Right lung (tissue), 5 donors: ENCODE data around the gene BIRC7. TPM values are rescaled to one million over a fixed set of nuclear protein-coding genes. Genes with fewer than 3 reads are reported as not detected.

ENCODE experiments used
- DNase-seq, 2 donors: peaks; one replicate each; pipeline ENCODE4 v3.0.0-alpha.2; 2013
- polyA plus RNA-seq, 5 donors: library from polyadenylated mRNA; unstranded; fragments of 120-200 nt; gene quantifications; one replicate each; pipeline versions ENCODE4 v1.2.1 to v1.2.3, GENCODE V29; 2013; ENCODE audit warnings: inconsistent platforms in 1 of 5, low replicate concordance in 1 of 5; ENCODE audit not compliant: insufficient read length in 5 of 5, insufficient read depth in 1 of 5

BIRC7 gene
- polyA plus RNA-seq, 5 donors: 0.13 to 0.28 TPM; not detected in 3

DNA sequence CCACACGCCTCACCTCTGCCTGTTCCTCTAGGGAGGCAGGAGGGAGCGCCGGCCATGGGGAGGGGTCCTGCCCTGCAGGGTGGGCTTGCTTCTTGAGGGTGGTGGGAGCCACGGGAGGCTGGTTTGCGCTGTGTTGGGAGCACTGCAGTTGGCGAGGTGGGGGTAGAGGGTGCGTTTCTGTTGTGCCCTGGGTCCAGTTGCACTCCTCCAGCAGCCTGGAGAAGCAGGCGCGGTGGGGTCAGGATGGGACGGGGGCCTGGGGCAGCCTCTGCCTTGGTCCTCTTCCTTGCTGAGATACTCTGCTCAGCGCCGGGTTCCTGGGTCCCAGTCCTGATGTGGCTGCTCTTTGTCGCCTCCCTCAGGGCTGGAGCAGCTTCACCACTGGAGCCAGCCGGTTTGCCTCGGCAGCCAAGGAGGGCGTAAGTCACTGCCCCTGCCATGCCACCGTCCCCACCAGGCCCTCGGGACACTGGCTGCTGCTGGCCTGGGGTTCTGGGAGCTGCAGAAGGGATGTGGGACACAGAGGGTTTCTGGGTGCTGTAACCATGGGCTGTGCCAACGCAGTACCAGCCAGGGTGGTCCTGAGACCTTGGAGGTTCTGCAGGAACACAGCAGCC lies 45.3 kb downstream of the BIRC7 start:
- DNase-seq: no peak

DNA sequence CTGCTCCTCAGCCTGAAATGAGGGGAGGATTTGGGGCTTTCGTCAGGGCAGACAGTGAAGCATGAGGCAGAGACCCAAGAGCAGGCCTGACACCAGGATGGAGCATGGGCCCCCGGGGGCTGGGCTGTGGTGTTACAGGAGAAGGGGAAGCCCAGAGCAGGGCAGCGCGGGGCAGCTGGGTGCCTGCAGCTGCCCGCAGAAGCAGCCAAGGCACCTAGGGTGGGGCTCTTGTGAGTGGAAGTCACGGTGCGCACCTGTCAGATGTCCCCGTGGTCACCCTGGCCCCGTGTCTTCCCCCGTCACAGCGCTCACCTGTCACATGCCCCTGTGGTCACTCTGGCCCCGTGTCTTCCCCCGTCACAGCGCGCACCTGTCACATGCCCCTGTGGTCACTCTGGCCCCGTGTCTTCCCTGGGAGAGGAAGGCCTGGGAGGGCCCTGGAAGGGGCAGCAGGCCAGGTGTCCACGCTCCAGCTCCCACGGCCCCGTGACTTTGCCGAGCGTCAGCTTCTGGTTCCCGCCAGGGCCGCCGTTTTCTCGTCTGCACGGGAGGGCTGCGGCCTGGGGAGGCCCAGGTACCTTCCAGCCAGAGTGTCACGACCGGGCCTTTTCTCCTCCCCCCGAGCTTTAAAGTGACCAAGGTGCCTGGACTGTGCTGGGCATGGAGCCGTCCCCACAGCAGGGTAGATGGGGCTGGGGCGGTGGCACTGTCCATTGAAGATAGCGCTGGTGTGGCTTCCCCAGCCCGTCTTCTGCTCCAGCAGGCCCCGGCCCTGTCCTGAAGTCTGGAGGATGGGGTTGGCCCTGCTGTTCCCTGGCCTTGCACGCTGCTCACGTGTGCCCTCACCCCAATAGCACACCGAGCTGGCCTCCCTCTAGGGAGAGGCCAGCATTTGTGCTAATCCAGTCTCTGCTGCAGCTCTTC lies 46.3 kb downstream of the BIRC7 start:
- DNase-seq: no peak

DNA sequence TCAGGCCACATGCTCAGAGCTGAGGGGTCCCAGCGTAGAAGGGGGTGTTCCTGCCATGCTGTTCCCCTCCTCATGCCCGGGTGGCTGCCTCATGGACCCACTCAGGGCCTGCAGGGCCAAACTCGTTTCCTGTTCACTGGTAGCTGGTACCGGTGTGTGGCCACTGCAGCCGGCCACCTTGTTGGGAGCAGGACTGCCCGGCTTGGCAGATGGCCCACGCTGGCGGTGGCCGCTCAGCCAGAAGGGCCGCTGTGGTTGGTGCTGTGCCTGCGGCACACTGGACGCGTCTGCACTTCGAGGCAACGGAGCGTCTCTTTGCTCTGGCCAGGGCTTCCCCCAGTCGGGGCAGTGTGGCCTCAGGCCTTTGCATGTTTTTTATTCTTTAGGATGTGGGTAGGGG lies 47.2 kb downstream of the BIRC7 start:
- DNase-seq: no peak

DNA sequence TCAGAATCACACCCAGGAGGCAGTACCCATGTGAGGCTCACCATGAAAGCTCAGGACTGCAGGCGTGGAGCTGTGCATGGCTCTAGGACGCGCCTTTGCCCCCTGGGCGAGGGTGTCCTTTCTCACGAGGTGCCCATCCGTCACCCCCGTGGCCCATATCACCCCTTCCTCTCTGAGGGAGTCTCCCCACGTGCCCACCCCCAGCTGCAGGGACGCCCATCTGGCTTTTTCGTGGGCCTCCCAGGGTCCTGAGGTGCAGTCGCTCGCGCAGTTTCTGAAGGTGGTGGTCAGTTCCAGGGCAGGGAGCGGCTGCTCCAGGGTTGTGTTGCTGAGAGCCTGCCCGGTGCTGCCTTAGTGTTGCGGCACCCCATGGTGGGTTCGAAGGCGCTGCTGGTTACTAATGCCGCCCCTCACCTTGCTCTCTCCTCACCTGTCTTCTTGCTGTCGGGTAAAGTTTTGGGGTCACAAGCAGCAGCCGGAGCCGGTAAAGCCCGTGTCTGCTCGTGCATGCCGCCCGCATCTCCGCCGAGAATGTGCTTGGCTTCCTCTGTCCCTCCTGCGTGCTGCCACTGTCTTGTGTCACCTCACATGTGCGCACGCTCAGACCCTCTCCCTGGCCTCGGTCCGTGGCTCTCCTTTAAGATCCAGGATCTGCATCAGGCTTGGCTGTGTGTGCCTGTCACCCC lies 47.8 kb downstream of the BIRC7 start:
- no peak for DNase-seq

DNA sequence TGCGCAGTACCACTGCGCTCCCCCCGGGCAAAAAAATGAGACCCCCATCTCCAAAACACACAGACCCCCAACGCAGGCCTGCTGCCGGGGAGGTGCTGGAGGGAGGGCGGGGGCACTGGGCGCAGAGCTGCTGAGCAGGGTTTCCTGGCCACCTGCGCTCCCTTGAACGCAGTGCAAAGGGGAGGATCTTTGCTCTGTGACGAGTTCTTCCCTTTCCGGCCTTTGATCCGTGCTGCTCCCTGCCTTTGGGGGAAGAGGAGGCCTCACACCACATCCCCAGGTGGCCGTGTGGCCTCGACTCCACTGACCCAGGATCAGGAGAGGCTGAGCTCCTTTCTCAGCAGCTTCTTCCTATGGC lies 48.4 kb downstream of the BIRC7 start:
- DNase-seq: no peak

DNA sequence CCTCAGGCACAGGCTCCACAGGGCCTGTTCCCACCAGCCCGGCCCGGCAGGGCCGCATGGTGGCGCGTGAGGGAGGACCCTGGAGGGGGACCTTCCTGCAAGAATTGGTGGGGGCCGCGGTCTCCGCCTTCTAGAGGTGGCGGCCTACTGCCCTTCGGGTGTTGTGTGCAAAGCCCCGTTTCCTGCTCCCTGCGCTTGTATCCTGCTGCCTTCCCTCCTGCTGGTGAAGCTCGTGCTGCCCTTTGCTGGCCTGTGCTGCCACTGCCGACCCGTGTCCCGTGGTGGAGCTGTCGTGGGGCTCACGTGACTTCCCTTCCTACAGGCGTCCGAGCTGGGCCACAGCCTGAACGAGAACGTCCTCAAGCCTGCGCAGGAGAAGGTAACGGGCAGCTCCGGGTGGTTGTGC lies 48.8 kb downstream of the BIRC7 start:
- DNase-seq: no peak

DNA sequence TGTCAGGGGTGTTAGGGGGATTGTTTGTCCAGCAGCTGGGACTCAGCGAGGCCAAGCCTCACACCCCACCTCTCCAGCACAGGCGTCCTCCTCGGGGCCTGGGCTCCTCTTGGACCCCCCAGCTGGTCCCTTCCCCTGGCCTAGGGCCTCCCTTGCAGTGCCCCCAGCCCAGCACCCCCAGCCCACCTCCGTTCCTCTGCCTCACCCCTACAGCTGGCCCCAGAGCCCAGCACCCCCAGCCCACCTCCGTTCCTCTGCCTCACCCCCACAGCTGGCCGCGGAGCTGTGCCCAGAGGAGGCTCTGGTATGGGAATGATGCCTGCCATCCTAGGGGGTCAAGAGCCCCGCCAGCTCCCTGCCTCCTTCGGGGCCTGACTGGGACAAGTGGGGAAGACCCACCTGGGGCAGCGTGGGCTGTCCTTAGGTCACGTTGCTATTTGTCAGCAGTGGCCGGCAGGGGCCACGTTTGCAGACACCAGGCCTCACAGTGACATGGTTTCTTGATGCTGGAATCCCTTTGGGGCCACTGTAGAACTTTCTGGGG lies 49.3 kb downstream of the BIRC7 start:
- no peak for DNase-seq

DNA sequence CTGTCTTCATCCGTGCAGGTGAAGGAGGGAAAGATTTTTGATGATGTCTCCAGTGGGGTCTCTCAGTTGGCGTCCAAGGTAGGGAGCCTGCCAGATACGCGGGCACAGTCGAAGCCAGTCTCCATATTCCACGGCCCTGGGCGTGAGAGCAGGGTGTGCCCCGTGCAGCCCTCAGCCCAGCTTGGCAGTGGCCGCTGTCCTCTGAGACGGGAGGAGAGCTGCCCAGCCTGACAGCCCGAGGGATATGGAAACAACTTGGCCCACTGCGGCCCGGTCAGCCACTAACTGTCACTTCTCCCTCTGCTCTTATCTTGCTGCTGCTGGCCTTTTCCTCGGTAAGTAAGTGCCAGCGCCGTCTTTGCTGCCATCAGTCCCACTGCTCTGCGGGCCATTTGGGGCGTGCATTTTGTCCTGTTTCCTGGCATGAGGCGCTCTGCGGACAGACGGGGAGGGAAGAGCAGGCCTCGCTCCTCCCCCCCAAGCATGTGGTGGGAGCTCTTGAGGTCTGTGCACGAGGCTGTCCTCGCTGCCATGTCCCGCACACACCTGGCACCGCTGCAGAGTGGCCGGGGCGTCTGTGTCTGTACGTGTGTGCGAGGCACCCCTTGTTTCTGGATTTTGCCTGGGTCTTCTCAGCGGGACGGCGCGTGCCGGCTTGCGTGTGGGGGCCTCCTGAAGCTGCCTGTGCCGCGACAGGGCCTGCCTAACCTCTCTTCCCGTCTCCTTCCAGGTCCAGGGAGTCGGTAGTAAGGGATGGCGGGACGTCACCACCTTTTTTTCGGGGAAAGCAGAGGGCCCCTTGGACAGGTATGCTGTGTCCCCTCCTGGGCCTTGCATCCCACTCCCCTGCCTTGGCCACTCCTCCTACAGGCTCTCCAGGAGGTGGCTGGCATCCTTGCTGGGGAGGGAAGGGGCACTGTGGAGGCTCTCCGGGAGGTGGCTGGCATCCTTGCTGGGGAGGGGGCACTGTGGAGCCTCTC lies 50.2 kb downstream of the BIRC7 start:
- DNase-seq: no peak

DNA sequence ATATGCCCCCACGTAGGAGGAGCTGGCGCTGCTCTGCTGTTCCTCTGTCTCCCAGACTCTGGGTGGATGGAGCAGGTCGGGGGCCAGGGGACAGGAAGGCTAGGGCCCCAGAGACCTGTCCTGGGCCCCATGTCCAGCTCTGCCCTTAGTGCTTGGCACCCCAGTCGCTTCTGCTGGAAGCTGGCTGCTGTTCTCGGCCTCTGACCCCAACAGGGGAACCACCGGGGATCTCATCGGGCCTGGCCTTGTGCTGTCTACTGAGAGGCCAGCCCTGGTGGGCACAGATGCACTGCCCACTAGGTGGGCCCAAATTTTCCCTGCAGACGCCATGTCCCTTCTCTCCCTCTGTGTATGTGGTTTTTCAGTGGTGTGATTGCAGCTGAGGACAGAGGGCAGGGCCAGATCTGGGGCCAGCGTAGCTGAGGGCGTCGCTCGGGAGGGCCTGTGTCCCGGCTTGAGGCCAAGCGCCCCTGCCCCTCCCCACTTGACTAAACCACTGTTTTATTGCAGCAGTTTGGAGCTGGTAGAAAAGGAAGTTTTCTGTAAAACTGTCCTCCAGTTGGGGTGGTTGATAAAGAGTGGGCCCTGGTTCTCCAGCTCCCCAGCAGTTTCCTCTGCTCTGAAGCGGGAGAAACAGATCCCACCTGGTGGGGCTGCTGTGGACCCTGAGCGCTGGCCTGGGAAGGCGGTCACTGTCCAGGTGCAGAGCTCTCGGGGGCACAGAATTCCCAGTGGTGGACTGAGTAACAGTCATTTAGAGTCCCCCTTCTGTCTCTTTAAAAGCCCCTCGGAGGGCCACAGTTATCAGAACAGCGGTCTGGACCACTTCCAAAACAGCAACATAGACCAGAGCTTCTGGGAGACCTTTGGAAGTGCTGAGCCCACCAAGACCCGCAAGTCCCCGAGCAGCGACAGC lies 51.3 kb downstream of the BIRC7 start:
- DNase-seq: no peak

DNA sequence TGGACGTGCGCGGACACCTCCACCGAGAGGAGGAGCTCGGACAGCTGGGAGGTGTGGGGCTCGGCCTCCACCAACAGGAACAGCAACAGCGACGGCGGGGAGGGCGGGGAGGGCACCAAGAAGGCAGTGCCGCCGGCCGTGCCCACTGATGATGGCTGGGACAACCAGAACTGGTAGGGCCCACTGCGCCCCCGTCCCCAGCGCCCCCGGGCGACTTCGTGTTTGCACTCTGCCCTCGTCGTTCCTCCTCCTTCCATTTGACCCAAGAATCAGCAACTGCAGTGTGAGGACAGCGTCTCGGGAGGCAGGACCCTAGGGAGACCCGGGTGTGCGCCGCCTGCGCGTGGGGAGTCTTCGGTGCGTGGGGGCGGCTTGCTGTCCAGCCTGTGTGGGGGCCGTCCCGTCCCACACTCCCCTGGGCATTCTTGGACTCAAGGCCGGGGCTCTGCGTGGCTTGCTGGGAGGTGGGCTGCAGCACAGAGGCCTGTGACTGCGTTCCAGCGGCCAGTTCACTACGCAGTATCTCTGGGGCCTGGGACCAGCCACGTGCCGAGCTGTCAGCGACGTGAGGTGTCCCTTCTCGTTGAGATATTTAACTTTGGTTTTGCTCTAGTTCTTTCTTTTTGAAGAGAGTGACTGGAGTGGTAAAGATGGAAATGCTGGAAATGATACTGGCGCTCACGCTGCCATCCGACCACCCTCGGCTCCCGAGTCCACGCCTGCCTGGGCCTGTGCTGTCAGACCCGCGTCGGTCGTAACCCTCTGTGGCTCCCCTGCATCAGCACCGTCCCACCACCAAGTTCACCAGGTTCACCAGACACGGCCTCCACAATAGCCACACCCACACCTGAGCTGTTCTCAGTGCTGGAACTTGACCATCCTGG lies 52.2 kb downstream of the BIRC7 start:
- no peak for DNase-seq

DNA sequence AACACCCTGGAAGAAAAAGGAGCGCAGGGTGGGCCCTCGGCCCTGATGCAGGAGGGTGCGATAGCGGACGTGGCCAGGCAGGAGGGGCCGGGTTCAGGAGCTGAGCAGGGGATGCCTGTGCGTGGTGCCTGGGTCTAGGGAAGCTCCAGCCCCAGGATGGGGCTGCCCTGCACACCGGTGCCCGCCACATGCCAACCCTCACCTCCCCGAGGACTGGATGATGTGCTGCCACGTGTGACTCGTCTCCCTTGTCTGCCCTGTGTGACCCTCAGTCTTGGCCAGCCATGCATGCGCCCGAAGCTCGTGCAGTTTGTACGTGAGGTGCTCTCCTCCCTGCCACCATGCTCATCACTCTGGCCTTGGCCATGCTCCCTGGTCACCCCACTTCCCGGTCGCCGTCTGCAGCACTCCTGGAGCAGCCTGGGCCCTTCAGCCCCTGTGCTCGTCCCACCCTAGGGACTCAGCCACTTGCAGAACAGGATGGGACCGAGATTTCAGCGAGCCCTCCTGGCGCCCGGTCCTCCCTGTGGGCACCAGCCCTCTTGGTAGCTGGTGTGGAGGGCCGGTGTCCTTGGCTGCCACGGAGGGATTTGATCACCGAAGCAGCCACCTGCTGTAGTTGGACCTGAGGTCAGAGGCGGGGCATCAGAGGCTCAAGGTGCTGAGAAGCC lies 53.0 kb downstream of the BIRC7 start:
- no peak for DNase-seq

DNA sequence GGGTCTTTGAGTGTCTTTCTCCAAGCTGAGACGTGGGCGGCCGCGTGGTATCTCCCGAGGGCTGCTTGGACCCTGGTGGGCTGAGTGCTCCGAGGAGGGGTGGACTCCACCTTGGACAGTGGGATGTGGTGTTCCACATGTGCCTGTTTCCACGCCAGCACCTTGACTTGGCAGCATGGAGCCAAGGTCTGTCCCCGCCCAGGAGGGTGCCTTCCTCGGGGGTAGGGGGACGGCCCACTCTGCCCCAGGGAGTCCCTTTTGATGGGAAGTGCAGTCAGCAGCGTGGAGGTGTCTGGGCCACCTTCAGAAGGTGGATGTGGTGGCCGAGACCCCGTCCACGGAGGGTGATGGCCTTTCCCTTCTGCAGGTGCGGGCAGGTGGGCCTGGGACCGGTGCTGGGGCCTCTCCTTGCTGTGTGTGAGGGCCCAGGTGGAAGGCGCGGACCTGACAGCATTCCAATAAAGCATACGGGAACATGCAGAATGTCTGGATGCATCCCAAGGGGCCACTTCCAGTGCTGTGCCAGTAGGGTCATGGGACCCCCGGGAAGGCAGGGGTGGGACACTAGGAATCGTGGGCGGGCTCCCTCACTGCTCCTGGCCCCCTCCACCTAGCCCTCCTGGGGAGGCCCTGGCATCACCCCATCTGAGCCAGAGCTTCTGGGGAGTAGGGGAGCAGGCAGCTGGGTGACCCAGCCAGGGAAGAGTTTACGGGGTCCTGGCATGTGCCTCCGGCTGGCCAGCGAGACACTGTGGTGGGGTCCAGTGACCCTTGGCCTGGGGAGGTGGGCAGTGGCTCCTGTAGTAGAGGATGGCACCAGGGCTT lies 53.8 kb downstream of the BIRC7 start:
- DNase-seq: no peak

Other genes with a start within 250 kb of the BIRC7 start
- gene BHLHE23, start 228.9 kb upstream of the BIRC7 start, polyA plus RNA-seq: not detected
- gene YTHDF1, start 19.8 kb upstream of the BIRC7 start, polyA plus RNA-seq: 10 to 100 TPM; 30.3 to 41.9 (median 38.7) TPM
- gene NKAIN4, start 18.6 kb downstream of the BIRC7 start, polyA plus RNA-seq: 10 to 100 TPM in 1 of 5 donors, 1 to 10 TPM in 4; 5.3 to 20.1 (median 9.6) TPM
- gene ARFGAP1, start 36.9 kb downstream of the BIRC7 start, polyA plus RNA-seq: 10 to 100 TPM; 50.4 to 83.7 (median 64.2) TPM
- under 1 TPM; 0.06 to 0.73 (median 0.31) TPM for gene COL20A1, start 57.3 kb downstream of the BIRC7 start, polyA plus RNA-seq
- 1 to 10 TPM in 1 of 5 donors, under 1 TPM in 4; 0.24 to 2.5 (median 0.69) TPM for gene CHRNA4, start 125.4 kb downstream of the BIRC7 start, polyA plus RNA-seq
- 10 to 100 TPM in 4 of 5 donors, 1 to 10 TPM in 1; 7.9 to 25.2 (median 12.4) TPM for gene KCNQ2, start 236.8 kb downstream of the BIRC7 start, polyA plus RNA-seq